ENCODE results near the gene SLC9A9.

DNA sequence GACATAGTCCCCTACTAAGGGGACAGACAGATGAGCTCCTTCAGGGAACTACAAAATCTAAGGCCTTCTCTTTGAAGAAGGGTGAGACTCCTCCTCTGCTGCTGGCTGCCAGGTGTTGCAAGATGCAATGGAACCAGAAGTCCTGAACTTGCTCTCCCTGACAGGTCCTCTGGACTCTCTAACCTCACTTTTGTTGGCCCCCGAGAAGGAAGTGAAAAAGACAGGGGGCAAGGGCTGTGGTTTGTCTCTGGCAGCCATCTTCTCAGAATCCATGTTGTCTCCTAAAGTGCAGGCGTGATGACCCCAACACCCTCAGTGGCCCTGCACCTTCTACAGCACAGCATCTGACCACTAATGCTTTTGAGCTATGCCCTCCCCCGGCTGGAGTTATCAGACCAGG lies 436.2 kb downstream of the SLC9A9 start:
- TF ChIP-seq, protein P1, sequence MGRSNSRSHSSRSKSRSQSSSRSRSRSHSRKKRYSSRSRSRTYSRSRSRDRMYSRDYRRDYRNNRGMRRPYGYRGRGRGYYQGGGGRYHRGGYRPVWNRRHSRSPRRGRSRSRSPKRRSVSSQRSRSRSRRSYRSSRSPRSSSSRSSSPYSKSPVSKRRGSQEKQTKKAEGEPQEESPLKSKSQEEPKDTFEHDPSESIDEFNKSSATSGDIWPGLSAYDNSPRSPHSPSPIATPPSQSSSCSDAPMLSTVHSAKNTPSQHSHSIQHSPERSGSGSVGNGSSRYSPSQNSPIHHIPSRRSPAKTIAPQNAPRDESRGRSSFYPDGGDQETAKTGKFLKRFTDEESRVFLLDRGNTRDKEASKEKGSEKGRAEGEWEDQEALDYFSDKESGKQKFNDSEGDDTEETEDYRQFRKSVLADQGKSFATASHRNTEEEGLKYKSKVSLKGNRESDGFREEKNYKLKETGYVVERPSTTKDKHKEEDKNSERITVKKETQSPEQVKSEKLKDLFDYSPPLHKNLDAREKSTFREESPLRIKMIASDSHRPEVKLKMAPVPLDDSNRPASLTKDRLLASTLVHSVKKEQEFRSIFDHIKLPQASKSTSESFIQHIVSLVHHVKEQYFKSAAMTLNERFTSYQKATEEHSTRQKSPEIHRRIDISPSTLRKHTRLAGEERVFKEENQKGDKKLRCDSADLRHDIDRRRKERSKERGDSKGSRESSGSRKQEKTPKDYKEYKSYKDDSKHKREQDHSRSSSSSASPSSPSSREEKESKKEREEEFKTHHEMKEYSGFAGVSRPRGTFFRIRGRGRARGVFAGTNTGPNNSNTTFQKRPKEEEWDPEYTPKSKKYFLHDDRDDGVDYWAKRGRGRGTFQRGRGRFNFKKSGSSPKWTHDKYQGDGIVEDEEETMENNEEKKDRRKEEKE (IDR thresholded peaks at IDR 0.05; ENCODE audit: borderline replicate concordance in 1 of 2, control insufficient read depth in 1 of 2, low read depth in 2 of 2, low read length in 1 of 2): no peak
- TF ChIP-seq POLR2AphosphoS5 (IDR thresholded peaks at IDR 0.05; ENCODE audit: control insufficient read depth, insufficient read depth, low read depth, low read length) (no peak), NFIC (IDR thresholded peaks at IDR 0.05) (no peak), ZFP36 (IDR thresholded peaks at IDR 0.05; ENCODE audit: low read depth, low read length, partially characterized antibody) (no peak), NR1H2 (CRISPR knock-in tag; IDR thresholded peaks at IDR 0.05) (no peak), EP300 (IDR thresholded peaks at IDR 0.05; ENCODE audit: low read length) (no peak), POLR2A (conservative IDR thresholded peaks at IDR 0.05) (no peak), ZNF699 (CRISPR knock-in tag; IDR thresholded peaks at IDR 0.05; ENCODE audit: insufficient replicate concordance) (no peak), EZH2 (IDR thresholded peaks at IDR 0.05; ENCODE audit: borderline replicate concordance, low read depth, low read length) (no peak)
- TF ChIP-seq, protein P2, sequence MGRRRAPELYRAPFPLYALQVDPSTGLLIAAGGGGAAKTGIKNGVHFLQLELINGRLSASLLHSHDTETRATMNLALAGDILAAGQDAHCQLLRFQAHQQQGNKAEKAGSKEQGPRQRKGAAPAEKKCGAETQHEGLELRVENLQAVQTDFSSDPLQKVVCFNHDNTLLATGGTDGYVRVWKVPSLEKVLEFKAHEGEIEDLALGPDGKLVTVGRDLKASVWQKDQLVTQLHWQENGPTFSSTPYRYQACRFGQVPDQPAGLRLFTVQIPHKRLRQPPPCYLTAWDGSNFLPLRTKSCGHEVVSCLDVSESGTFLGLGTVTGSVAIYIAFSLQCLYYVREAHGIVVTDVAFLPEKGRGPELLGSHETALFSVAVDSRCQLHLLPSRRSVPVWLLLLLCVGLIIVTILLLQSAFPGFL (CRISPR knock-in tag; IDR thresholded peaks at IDR 0.05): no peak
- TF ChIP-seq, protein P3, sequence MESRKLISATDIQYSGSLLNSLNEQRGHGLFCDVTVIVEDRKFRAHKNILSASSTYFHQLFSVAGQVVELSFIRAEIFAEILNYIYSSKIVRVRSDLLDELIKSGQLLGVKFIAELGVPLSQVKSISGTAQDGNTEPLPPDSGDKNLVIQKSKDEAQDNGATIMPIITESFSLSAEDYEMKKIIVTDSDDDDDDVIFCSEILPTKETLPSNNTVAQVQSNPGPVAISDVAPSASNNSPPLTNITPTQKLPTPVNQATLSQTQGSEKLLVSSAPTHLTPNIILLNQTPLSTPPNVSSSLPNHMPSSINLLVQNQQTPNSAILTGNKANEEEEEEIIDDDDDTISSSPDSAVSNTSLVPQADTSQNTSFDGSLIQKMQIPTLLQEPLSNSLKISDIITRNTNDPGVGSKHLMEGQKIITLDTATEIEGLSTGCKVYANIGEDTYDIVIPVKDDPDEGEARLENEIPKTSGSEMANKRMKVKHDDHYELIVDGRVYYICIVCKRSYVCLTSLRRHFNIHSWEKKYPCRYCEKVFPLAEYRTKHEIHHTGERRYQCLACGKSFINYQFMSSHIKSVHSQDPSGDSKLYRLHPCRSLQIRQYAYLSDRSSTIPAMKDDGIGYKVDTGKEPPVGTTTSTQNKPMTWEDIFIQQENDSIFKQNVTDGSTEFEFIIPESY (CRISPR knock-in tag; IDR thresholded peaks at IDR 0.05): no peak
- TF ChIP-seq, protein P4, sequence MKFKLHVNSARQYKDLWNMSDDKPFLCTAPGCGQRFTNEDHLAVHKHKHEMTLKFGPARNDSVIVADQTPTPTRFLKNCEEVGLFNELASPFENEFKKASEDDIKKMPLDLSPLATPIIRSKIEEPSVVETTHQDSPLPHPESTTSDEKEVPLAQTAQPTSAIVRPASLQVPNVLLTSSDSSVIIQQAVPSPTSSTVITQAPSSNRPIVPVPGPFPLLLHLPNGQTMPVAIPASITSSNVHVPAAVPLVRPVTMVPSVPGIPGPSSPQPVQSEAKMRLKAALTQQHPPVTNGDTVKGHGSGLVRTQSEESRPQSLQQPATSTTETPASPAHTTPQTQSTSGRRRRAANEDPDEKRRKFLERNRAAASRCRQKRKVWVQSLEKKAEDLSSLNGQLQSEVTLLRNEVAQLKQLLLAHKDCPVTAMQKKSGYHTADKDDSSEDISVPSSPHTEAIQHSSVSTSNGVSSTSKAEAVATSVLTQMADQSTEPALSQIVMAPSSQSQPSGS (CRISPR knock-in tag; IDR thresholded peaks at IDR 0.05): no peak
- TF ChIP-seq, protein P5, sequence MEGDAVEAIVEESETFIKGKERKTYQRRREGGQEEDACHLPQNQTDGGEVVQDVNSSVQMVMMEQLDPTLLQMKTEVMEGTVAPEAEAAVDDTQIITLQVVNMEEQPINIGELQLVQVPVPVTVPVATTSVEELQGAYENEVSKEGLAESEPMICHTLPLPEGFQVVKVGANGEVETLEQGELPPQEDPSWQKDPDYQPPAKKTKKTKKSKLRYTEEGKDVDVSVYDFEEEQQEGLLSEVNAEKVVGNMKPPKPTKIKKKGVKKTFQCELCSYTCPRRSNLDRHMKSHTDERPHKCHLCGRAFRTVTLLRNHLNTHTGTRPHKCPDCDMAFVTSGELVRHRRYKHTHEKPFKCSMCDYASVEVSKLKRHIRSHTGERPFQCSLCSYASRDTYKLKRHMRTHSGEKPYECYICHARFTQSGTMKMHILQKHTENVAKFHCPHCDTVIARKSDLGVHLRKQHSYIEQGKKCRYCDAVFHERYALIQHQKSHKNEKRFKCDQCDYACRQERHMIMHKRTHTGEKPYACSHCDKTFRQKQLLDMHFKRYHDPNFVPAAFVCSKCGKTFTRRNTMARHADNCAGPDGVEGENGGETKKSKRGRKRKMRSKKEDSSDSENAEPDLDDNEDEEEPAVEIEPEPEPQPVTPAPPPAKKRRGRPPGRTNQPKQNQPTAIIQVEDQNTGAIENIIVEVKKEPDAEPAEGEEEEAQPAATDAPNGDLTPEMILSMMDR (IDR thresholded peaks at IDR 0.05 in 2 of 3, conservative IDR thresholded peaks at IDR 0.05 in 1 of 3; ENCODE audit: insufficient read depth in 2 of 3, low read depth in 1 of 3, low read length in 3 of 3): no peak
